Brain microvascular endothelial cell (primary cell): ENCODE results near the gene HOXB8.

ENCODE experiments used
- DNase-seq: peaks from one replicate; pipeline ENCODE4 v3.0.0-alpha.2; 2020
- H3K27ac ChIP-seq: fragments of 250-450 bp; sonication (Bioruptor Pico); 2 replicates; pipeline ENCODE4 v1.5.1; 2020; ENCODE audit warnings: mild to moderate bottlenecking, moderate library complexity
- H3K27me3 ChIP-seq: fragments of 250-450 bp; sonication (Bioruptor Pico); replicated peaks from 2 replicates; pipeline ENCODE4 v1.5.1; 2020; ENCODE audit warnings: mild to moderate bottlenecking
- H3K36me3 ChIP-seq: fragments of 250-450 bp; sonication (Bioruptor Pico); replicated peaks from 2 replicates; pipeline ENCODE4 v1.5.1; 2020; ENCODE audit warnings: mild to moderate bottlenecking
- H3K4me3 ChIP-seq: 2 replicates; pipeline ENCODE4 v1.5.1; 2011; ENCODE audit warnings: low read depth, mild to moderate bottlenecking, control low read depth, low read length, moderate library complexity
- CTCF ChIP-seq: IDR thresholded peaks from 2 replicates; pipeline ENCODE4 v1.5.1; 2011; ENCODE audit warnings: low read depth, mild to moderate bottlenecking, moderate library complexity, low read length, control low read depth, inconsistent platforms; ENCODE audit errors: missing control alignments
- in situ Hi-C: cut with HindIII; loops from 2 replicates; pipeline ENCODE4 v1.10.0; 2017; ENCODE audit warnings: low sequenced_read_pairs, low pct_ligation_motif_present

Gene HOXB8

GRCh38 chr17:48562934-48563333 lies 52.2 kb downstream of the HOXB8 start:
- TF ChIP-seq CTCF, result no peak
- Histone ChIP-seq H3K36me3 (no peaks in the 10 kb centered on the region), H3K27me3 (peaks cover 97% of the 10 kb centered on the region), H3K4me3 (peak overlapping the region; percentile 43), H3K27ac (no peak overlapping the region)
- DNase-seq, result no peak
- in situ Hi-C loops, result no loop called here
